AG08395 (cell line): ENCODE data around the gene HOXB13.
A peak's percentile ranks its signal among the peaks of the same experiment; 100 is the strongest.

Experiments
- DNase-seq: peaks from one replicate; pipeline ENCODE4 v3.0.0; 2012; ENCODE audit warnings: mixed read lengths, low spot score

Gene HOXB13

GRCh38 chr17:48728232-48729231, at the start of gene HOXB13:
Gene HOXB13, minus strand, starts transcription at chr17:48728750. Its CDS starts 157 bp downstream, at chr17:48728593.
- peak; percentile 63 for DNase-seq

- no peak for DNase-seq
Observed at GRCh38 chr17:48776602-48777001, 48.1 kb upstream of the HOXB13 start.

DNA sequence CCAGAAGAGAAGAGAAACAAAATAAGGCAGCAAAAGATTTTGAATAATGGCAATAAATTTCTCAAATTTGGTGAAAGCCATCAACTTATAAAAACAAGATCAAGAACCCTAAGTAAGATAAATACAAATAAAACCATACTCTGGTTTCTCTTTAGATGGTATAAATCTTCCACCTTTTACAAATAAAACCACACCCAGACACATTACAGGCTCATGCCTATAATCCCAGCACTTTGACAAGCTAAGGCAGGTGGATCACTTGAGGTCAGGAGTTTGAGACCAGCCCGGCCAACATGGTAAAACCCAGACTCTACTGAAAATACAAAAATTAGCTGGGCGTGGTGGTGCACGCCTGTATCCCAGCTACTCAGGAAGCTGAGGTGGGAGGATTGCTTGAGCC, 44.7 kb upstream of the HOXB13 start:
- DNase-seq = no peak

GRCh38 chr17:48770954-48771353, 42.4 kb upstream of the HOXB13 start:
- DNase-seq = no peak

GRCh38 chr17:48769009-48769675, 40.6 kb upstream of the HOXB13 start:
- DNase-seq = no peak

- no peak for DNase-seq
Observed at GRCh38 chr17:48767263-48767774, 38.8 kb upstream of the HOXB13 start.

DNA sequence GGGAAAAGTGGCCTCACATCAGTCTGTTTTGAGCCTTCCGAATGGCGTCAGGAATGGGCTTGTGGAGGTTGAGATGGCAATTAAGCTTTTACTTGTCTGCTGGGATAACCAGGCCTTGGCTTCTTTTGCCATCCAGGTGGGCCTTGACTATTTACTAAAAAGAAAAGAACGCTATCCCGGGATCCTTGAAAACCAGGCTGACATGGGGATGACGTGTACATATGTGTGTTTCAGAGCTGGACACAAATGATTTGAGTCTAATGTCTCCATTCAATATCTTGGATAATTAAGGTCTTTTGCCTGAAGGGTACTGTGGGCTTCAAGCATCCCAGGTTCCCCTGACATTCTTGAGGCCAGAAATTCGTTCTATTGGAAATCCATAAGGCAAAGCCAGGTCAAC, 32.6 kb upstream of the HOXB13 start:
- peak; percentile 1 for DNase-seq

GRCh38 chr17:48760411-48760810, 31.9 kb upstream of the HOXB13 start:
- peak; percentile 2 for DNase-seq

GRCh38 chr17:48759288-48759687, 30.7 kb upstream of the HOXB13 start:
- peak; percentile 0 for DNase-seq

GRCh38 chr17:48757524-48757961, 29.0 kb upstream of the HOXB13 start:
- peak; percentile 52 for DNase-seq

- DNase-seq = no peak
Observed at GRCh38 chr17:48756830-48757251, 28.3 kb upstream of the HOXB13 start.

DNA sequence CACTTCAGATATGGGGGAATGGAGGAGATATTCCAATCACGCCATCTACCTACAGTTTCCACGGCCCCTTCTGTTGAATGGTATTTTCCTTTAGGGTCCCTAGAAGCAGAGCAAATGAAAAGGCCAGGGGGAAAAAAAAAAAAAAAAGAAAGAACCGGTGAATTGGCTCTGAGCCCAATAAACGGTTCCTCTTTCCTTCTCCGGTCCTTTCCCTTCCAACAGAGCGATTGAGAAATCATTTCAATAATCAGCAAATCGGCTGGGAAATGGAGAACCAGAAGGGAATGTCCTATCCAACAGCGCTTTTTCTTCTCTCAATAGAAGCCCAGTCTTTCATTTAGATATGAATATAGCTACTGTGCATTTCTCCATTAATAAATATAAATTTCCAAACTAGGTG, 26.8 kb upstream of the HOXB13 start:
- no peak for DNase-seq

DNA sequence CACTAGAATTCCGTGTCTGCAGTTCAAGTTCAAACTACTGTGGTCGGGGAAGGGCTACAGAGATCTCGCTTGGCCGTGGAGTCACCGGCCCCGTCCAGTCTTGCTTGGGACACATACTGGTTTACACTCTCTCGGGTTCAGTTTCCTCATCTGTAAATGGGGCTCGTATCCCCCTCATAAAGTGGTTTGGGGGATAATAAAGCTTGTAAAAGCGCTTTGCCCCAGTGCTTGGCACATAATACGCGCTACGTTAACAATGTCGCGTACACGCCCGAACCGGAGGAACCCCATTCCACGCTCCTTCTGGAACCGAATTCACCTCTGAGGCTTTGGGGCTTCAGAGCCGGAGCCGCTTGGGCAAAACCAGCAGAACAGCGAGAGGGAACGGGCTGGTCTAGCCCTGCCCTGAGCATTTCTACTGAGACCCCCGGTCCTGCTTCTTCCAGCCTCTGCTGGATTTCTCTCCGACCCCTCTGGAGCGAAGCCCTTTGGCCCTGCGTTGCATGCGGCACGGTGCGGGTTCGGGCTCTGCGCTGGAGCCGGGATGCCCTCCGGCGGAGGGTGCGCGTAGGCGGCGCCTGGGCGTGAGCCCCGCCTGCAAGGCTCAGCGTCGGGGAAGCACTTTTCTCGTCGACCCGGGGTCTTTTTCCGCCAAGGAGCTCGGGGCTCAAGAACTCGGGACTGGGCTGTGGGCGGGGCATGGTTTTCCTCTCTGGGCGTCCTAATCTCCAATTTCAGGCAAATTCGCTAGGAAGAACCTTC, 26.1 kb upstream of the HOXB13 start:
- no peak for DNase-seq

GRCh38 chr17:48753794-48754499, 25.4 kb upstream of the HOXB13 start:
- peak; percentile 43 for DNase-seq

- no peak for DNase-seq
Observed at GRCh38 chr17:48752399-48753288, 24.1 kb upstream of the HOXB13 start.

- DNase-seq = no peak
Observed at GRCh38 chr17:48751733-48752398, 23.3 kb upstream of the HOXB13 start.

DNA sequence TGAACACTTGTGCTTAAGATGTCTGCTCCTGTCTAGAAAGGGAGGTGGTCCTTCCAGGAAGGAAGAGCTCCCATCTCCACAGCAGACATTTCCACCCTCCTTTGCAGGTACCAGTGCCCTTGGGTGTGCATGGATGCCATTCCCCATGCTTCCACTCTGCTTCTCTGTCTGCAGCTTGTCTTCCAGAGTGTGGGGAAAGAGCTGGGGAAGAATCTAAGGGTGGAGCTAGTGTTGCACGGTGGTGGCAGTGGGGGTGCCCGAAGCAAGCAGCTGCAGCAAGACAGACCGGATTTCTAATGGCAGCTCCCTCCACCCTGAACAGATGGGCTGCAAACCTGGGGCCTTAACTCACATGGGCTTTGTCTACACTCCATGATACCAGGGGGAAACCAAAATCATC, 22.6 kb upstream of the HOXB13 start:
- DNase-seq = no peak

GRCh38 chr17:48749621-48750553, 21.3 kb upstream of the HOXB13 start:
- no peak for DNase-seq
